Parathyroid adenoma (tissue), 2 donors: ENCODE measurements around the gene DCST1.

Source experiments
- H2AFZ ChIP-seq: fragments of 300-600 bp; sonication (generic); one replicate; pipeline ENCODE4 v1.7.0; 2017; ENCODE audit warnings: antibody characterized with exemption, mild to moderate bottlenecking
- H3K27ac ChIP-seq: fragments of 300-600 bp; sonication (generic); one replicate; pipeline ENCODE4 v1.7.0; 2017
- H3K27me3 ChIP-seq: fragments of 300-600 bp; sonication (generic); one replicate; pipeline ENCODE4 v1.7.0; 2017; ENCODE audit warnings: low read length; ENCODE audit not compliant: control insufficient read depth, insufficient read depth
- H3K36me3 ChIP-seq: fragments of 300-600 bp; sonication (generic); one replicate; pipeline ENCODE4 v1.7.0; 2017; ENCODE audit warnings: low read length; ENCODE audit not compliant: control insufficient read depth, insufficient read depth
- H3K4me1 ChIP-seq: fragments of 300-600 bp; sonication (generic); one replicate; pipeline ENCODE4 v1.7.0; 2017; ENCODE audit warnings: control low read depth
- H3K4me2 ChIP-seq: fragments of 300-600 bp; sonication (generic); one replicate; pipeline ENCODE4 v1.7.0; 2017; ENCODE audit warnings: low read length
- H3K4me3 ChIP-seq: fragments of 300-600 bp; sonication (generic); one replicate; pipeline ENCODE4 v1.7.0; 2017; ENCODE audit warnings: low read depth, low read length
- H3K79me2 ChIP-seq: fragments of 300-600 bp; sonication (generic); one replicate; pipeline ENCODE4 v1.7.0; 2017; ENCODE audit warnings: control low read depth
- H3K9ac ChIP-seq: fragments of 300-600 bp; sonication (generic); one replicate; pipeline ENCODE4 v1.7.0; 2017; ENCODE audit warnings: mild to moderate bottlenecking
- H3K9me3 ChIP-seq: fragments of 300-600 bp; sonication (generic); one replicate; pipeline ENCODE4 v1.7.0; 2017; ENCODE audit warnings: low read length; ENCODE audit not compliant: control insufficient read depth
- CTCF ChIP-seq: fragments of 300-600 bp; sonication (generic); IDR thresholded peaks from one replicate; pipeline ENCODE4 v1.7.0; 2017; ENCODE audit warnings: antibody characterized with exemption, mild to moderate bottlenecking
- donor health status: primary hyperparathyroidism.

The DCST1 gene

GRCh38 chr1:155070721-155071569 is 37.3 kb downstream of the DCST1 start:
- no peak overlapping the region for H3K27ac ChIP-seq
- no peaks in the 10 kb centered on the region for H3K9me3 ChIP-seq
- TF ChIP-seq CTCF, result no peak
- peak overlapping the region; percentile 71 for H3K4me2 ChIP-seq
- peak overlapping the region; percentile 59 for H2AFZ ChIP-seq
- no peaks in the 10 kb centered on the region for H3K27me3 ChIP-seq
- H3K36me3 ChIP-seq, result no peaks in the 10 kb centered on the region
- H3K79me2 ChIP-seq, result no peaks in the 10 kb centered on the region
- no peaks in the 10 kb centered on the region for H3K4me1 ChIP-seq
- H3K9ac ChIP-seq, result no peak overlapping the region
- H3K4me3 ChIP-seq, result peak overlapping the region; percentile 49

- no peaks in the 10 kb centered on the region for H3K36me3 ChIP-seq
- no peaks in the 10 kb centered on the region for H3K9me3 ChIP-seq
- no peak overlapping the region for H3K4me3 ChIP-seq
- no peak overlapping the region for H3K9ac ChIP-seq
- no peak overlapping the region for H3K27ac ChIP-seq
- no peaks in the 10 kb centered on the region for H3K4me1 ChIP-seq
- no peak for TF ChIP-seq CTCF
- peak overlapping the region; percentile 59 for H2AFZ ChIP-seq
- H3K27me3 ChIP-seq, result no peaks in the 10 kb centered on the region
- H3K4me2 ChIP-seq, result no peak overlapping the region
- no peaks in the 10 kb centered on the region for H3K79me2 ChIP-seq
These were observed 38.1 kb downstream of the DCST1 start for GRCh38 chr1:155071701-155072100.

GRCh38 chr1:155072531-155073289 is 39.1 kb downstream of the DCST1 start:
- H3K9ac ChIP-seq, result no peak overlapping the region
- H3K79me2 ChIP-seq, result no peaks in the 10 kb centered on the region
- H2AFZ ChIP-seq, result no peak overlapping the region
- H3K36me3 ChIP-seq, result no peaks in the 10 kb centered on the region
- H3K27ac ChIP-seq, result no peak overlapping the region
- no peaks in the 10 kb centered on the region for H3K27me3 ChIP-seq
- no peak overlapping the region for H3K4me3 ChIP-seq
- no peaks in the 10 kb centered on the region for H3K4me1 ChIP-seq
- no peaks in the 10 kb centered on the region for H3K9me3 ChIP-seq
- TF ChIP-seq CTCF, result no peak
- no peak overlapping the region for H3K4me2 ChIP-seq

GRCh38 chr1:155073377-155074242 is 40.0 kb downstream of the DCST1 start:
- no peak overlapping the region for H3K27ac ChIP-seq
- H2AFZ ChIP-seq, result no peak overlapping the region
- H3K4me3 ChIP-seq, result no peak overlapping the region
- TF ChIP-seq CTCF, result no peak
- no peaks in the 10 kb centered on the region for H3K36me3 ChIP-seq
- H3K9ac ChIP-seq, result no peak overlapping the region
- no peak overlapping the region for H3K4me2 ChIP-seq
- H3K4me1 ChIP-seq, result peaks cover 2% of the 10 kb centered on the region
- no peaks in the 10 kb centered on the region for H3K9me3 ChIP-seq
- no peaks in the 10 kb centered on the region for H3K27me3 ChIP-seq
- no peaks in the 10 kb centered on the region for H3K79me2 ChIP-seq
